Kidney epithelial cell (primary cell): ENCODE measurements around the gene FGF2. TPM values are rescaled to one million over a fixed set of nuclear protein-coding genes. Genes with fewer than 3 reads are reported as not detected.

Source experiments
- DNase-seq: peaks from one replicate; pipeline ENCODE4 v3.0.0-alpha.2; 2010; ENCODE audit warnings: low read depth
- H3K27me3 ChIP-seq: 2 replicates; pipeline ENCODE4 v1.6.0; 2011; ENCODE audit warnings: low read length; ENCODE audit not compliant: control insufficient read depth, insufficient read depth
- H3K36me3 ChIP-seq: 2 replicates; pipeline ENCODE4 v1.5.1; 2011; ENCODE audit warnings: low read length; ENCODE audit not compliant: control insufficient read depth, insufficient read depth
- H3K4me3 ChIP-seq: 2 replicates; pipeline ENCODE4 v1.5.1; 2011; ENCODE audit warnings: low read depth, mild to moderate bottlenecking, control low read depth, low read length
- CTCF ChIP-seq: IDR thresholded peaks from 2 replicates; pipeline ENCODE4 v1.5.1; 2011; ENCODE audit warnings: mild to moderate bottlenecking, moderate library complexity, low read length, control low read depth, inconsistent platforms; ENCODE audit not compliant: insufficient read depth, poor library complexity, severe bottlenecking
- total RNA-seq: library from RNA; depleted of rRNA; stranded (reverse); fragments of >200 nt; gene quantifications from 2 replicates; pipeline ENCODE4 v1.2.3, GENCODE V29; 2015

Gene FGF2
- total RNA-seq, 1 donor from 2014 or later: 29.4 TPM

GRCh38 chr4:122873146-122873545 is 46.5 kb downstream of the FGF2 start:
- no peak overlapping the region for H3K4me3 ChIP-seq
- TF ChIP-seq CTCF: no peak
- DNase-seq: no peak
- H3K36me3 ChIP-seq: peaks cover 3% of the 10 kb centered on the region
- no peaks in the 10 kb centered on the region for H3K27me3 ChIP-seq

- no peak for TF ChIP-seq CTCF
- DNase-seq: peak; percentile 88
- H3K4me3 ChIP-seq: no peak overlapping the region
- peaks cover 3% of the 10 kb centered on the region for H3K36me3 ChIP-seq
- no peaks in the 10 kb centered on the region for H3K27me3 ChIP-seq
These were observed 47.4 kb downstream of the FGF2 start for GRCh38 chr4:122873821-122874593.

- no peak for TF ChIP-seq CTCF
- no peak overlapping the region for H3K4me3 ChIP-seq
- H3K27me3 ChIP-seq: no peaks in the 10 kb centered on the region
- H3K36me3 ChIP-seq: peaks cover 3% of the 10 kb centered on the region
- DNase-seq: no peak
These were observed 49.3 kb downstream of the FGF2 start for GRCh38 chr4:122875949-122876348.

- no peak overlapping the region for H3K4me3 ChIP-seq
- no peak for TF ChIP-seq CTCF
- DNase-seq: no peak
- no peaks in the 10 kb centered on the region for H3K27me3 ChIP-seq
- H3K36me3 ChIP-seq: peaks cover 1% of the 10 kb centered on the region
These were observed 49.8 kb downstream of the FGF2 start for GRCh38 chr4:122876456-122876855.

- no peak for DNase-seq
- Histone ChIP-seq H3K27me3 (no peaks in the 10 kb centered on the region), H3K36me3 (peaks cover 2% of the 10 kb centered on the region), H3K4me3 (no peak overlapping the region)
- TF ChIP-seq CTCF: no peak
These were observed 52.4 kb downstream of the FGF2 start for GRCh38 chr4:122879001-122879400.
